ENCODE measurements around the gene LBH.

The LBH gene

GRCh38 chr2:30217644-30218337 is 13.5 kb upstream of the LBH start:
- no peak for DNase-seq

- DNase-seq: no peak
These were observed 13.0 kb upstream of the LBH start for GRCh38 chr2:30218338-30218713.

GRCh38 chr2:30218814-30219213 is 12.5 kb upstream of the LBH start:
- DNase-seq: no peak

- DNase-seq: no peak
These were observed 11.2 kb upstream of the LBH start for GRCh38 chr2:30219886-30220875.

- no peak for DNase-seq
These were observed 9.8 kb upstream of the LBH start for GRCh38 chr2:30221531-30221930.

- DNase-seq: no peak
These were observed 9.3 kb upstream of the LBH start for GRCh38 chr2:30222031-30222430.

GRCh38 chr2:30222636-30223360 is 8.5 kb upstream of the LBH start:
- no peak for DNase-seq

GRCh38 chr2:30223413-30223874 is 7.9 kb upstream of the LBH start:
- no peak for DNase-seq

GRCh38 chr2:30224151-30224550 is 7.2 kb upstream of the LBH start:
- no peak for DNase-seq

- DNase-seq: peak; percentile 65
These were observed 6.1 kb upstream of the LBH start for GRCh38 chr2:30225131-30225762.

- DNase-seq: peak; percentile 51
These were observed 4.9 kb upstream of the LBH start for GRCh38 chr2:30226144-30227032.

GRCh38 chr2:30229596-30229995 is 1.7 kb upstream of the LBH start:
- no peak for DNase-seq

GRCh38 chr2:30230497-30231211 is 680 bp upstream of the LBH start:
- DNase-seq: no peak

GRCh38 chr2:30231996-30232800 is 864 bp downstream of the LBH start:
- DNase-seq: peak; percentile 60

- DNase-seq: no peak
These were observed 1.4 kb downstream of the LBH start for GRCh38 chr2:30232801-30233130.

- DNase-seq: no peak
These were observed 2.1 kb downstream of the LBH start for GRCh38 chr2:30233271-30234009.

GRCh38 chr2:30234180-30234971 is 3.0 kb downstream of the LBH start:
- DNase-seq: peak; percentile 62

- DNase-seq: peak; percentile 70
These were observed 3.8 kb downstream of the LBH start for GRCh38 chr2:30235008-30235655.
